Trophoblast cell (in vitro differentiated cells and primary cell): ENCODE measurements around the gene KCNA2.
A peak's percentile ranks its signal among the peaks of the same experiment; 100 is the strongest.

Source experiments
- DNase-seq, 2 donors: peaks; one replicate each; pipeline ENCODE4 v3.0.0-alpha.2; 2016
- H2AFZ ChIP-seq: 2 replicates; pipeline ENCODE4 v1.6.1; 2013; ENCODE audit warnings: low read length, moderate library complexity, mild to moderate bottlenecking; ENCODE audit not compliant: insufficient read depth, poor library complexity
- H2AK5ac ChIP-seq: 2 replicates; pipeline ENCODE4 v1.6.1; 2013; ENCODE audit warnings: mild to moderate bottlenecking, low read length
- H2BK120ac ChIP-seq: 2 replicates; pipeline ENCODE4 v1.6.1; 2013; ENCODE audit warnings: low read length, mild to moderate bottlenecking, moderate library complexity; ENCODE audit not compliant: insufficient read depth, poor library complexity
- H2BK12ac ChIP-seq: 2 replicates; pipeline ENCODE4 v1.6.1; 2013; ENCODE audit warnings: mild to moderate bottlenecking, low read length, moderate library complexity
- H2BK5ac ChIP-seq: 2 replicates; pipeline ENCODE4 v1.6.1; 2013; ENCODE audit warnings: low read length, low read depth, moderate library complexity, mild to moderate bottlenecking; ENCODE audit not compliant: poor library complexity
- H3K14ac ChIP-seq: 2 replicates; pipeline ENCODE4 v1.6.1; 2013; ENCODE audit warnings: mild to moderate bottlenecking, low read length
- H3K18ac ChIP-seq: 2 replicates; pipeline ENCODE4 v1.6.1; 2013; ENCODE audit warnings: mild to moderate bottlenecking, low read length
- H3K23ac ChIP-seq: 2 replicates; pipeline ENCODE4 v1.6.1; 2013; ENCODE audit warnings: low read length
- H3K27ac ChIP-seq: 2 replicates; pipeline ENCODE4 v1.5.1; 2013; ENCODE audit warnings: low read depth, mild to moderate bottlenecking, inconsistent platforms, low read length, moderate library complexity
- H3K27me3 ChIP-seq: 2 replicates; pipeline ENCODE4 v1.6.1; 2013; ENCODE audit warnings: inconsistent platforms, mild to moderate bottlenecking, low read length, moderate library complexity; ENCODE audit not compliant: insufficient read depth
- H3K36me3 ChIP-seq, 2 experiments: 1 replicate in 1 of 2; 2 replicates in 1 of 2; pipeline ENCODE4 v1.6.1; 2013; ENCODE audit warnings: low read length in 2 of 2, mild to moderate bottlenecking in 2 of 2, moderate library complexity in 1 of 2; ENCODE audit not compliant: insufficient read depth in 2 of 2, control insufficient read depth in 1 of 2
- H3K4ac ChIP-seq: 2 replicates; pipeline ENCODE4 v1.6.1; 2013; ENCODE audit warnings: low read depth, mild to moderate bottlenecking, low read length, moderate library complexity
- H3K4me1 ChIP-seq, 2 experiments: 1 replicate in 1 of 2; 2 replicates in 1 of 2; pipeline ENCODE4 v1.6.1; 2013; ENCODE audit warnings: low read length in 2 of 2, mild to moderate bottlenecking in 2 of 2, moderate library complexity in 1 of 2; ENCODE audit not compliant: insufficient read depth in 2 of 2, control insufficient read depth in 1 of 2
- H3K4me2 ChIP-seq: 2 replicates; pipeline ENCODE4 v1.6.1; 2013; ENCODE audit warnings: inconsistent platforms, mild to moderate bottlenecking, low read length, moderate library complexity
- H3K4me3 ChIP-seq: 2 replicates; pipeline ENCODE4 v1.5.1; 2013; ENCODE audit warnings: mild to moderate bottlenecking, low read depth, low read length, inconsistent platforms
- H3K79me1 ChIP-seq: one replicate; pipeline ENCODE4 v1.6.1; 2013; ENCODE audit warnings: low read length
- H3K79me2 ChIP-seq: 2 replicates; pipeline ENCODE4 v1.6.1; 2013; ENCODE audit warnings: low read length, mild to moderate bottlenecking; ENCODE audit not compliant: control insufficient read depth, insufficient read depth, poor library complexity
- H3K9ac ChIP-seq: 2 replicates; pipeline ENCODE4 v1.6.1; 2013; ENCODE audit warnings: mild to moderate bottlenecking, low read length
- H3K9me3 ChIP-seq: 2 replicates; pipeline ENCODE4 v1.6.1; 2013; ENCODE audit warnings: low read depth, mild to moderate bottlenecking, control low read depth, inconsistent platforms, low read length; ENCODE audit not compliant: insufficient read depth
- H4K12ac ChIP-seq: 2 replicates; pipeline ENCODE4 v1.6.1; 2013; ENCODE audit warnings: low read depth, mild to moderate bottlenecking, low read length, moderate library complexity
- H4K8ac ChIP-seq: 2 replicates; pipeline ENCODE4 v1.6.1; 2013; ENCODE audit warnings: low read depth, mild to moderate bottlenecking, low read length, moderate library complexity
- H4K91ac ChIP-seq: one replicate; pipeline ENCODE4 v1.6.1; 2013; ENCODE audit warnings: low read depth, mild to moderate bottlenecking, low read length, moderate library complexity
- WGBS: extraction: QIAGEN DNeasy Blood & Tissue Kit; methylation state at CpG from one replicate; pipeline ENCODE4 v1.1.7; 2013; ENCODE audit warnings: missing lambda C conversion rate; ENCODE audit not compliant: insufficient read length, insufficient coverage; ENCODE audit errors: extremely low coverage; 5-methylcytosine and 5-hydroxymethylcytosine counted together

The KCNA2 gene

GRCh38 chr1:110604586-110605148 lies 1.5 kb downstream of the KCNA2 start:
- Histone ChIP-seq H3K4me2 (no peak overlapping the region), H4K12ac (no peak overlapping the region), H3K23ac (no peak overlapping the region), H3K36me3 (no peaks in the 10 kb centered on the region), H3K9ac (no peak overlapping the region), H2AK5ac (no peak overlapping the region), H2AFZ (no peak overlapping the region), H4K91ac (no peak overlapping the region), H3K4me3 (peak overlapping the region; percentile 26), H2BK5ac (no peak overlapping the region), H3K79me1 (no peaks in the 10 kb centered on the region), H3K9me3 (no peaks in the 10 kb centered on the region), H3K27ac (no peak overlapping the region), H3K79me2 (no peaks in the 10 kb centered on the region), H4K8ac (no peak overlapping the region), H3K4ac (no peak overlapping the region), H3K14ac (no peak overlapping the region), H3K27me3 (peaks cover 51% of the 10 kb centered on the region), H2BK12ac (no peak overlapping the region), H3K18ac (no peak overlapping the region), H2BK120ac (no peak overlapping the region), H3K4me1 (peaks cover 12 to 15% of the 10 kb centered on the region in 2 experiments)
- no peak for DNase-seq
- WGBS = no CpG with 5 or more reads among the region's 9 CpGs

GRCh38 chr1:110603058-110603457 lies 3.1 kb downstream of the KCNA2 start:
- H3K36me3 ChIP-seq = no peaks in the 10 kb centered on the region
- no peak overlapping the region for H2AFZ ChIP-seq
- H2BK5ac ChIP-seq = no peak overlapping the region
- H3K4me3 ChIP-seq = no peak overlapping the region
- H3K4me2 ChIP-seq = no peak overlapping the region
- H2BK120ac ChIP-seq = no peak overlapping the region
- no peaks in the 10 kb centered on the region for H3K79me2 ChIP-seq
- peaks cover 38% of the 10 kb centered on the region for H3K27me3 ChIP-seq
- no peak overlapping the region for H4K12ac ChIP-seq
- H4K8ac ChIP-seq = no peak overlapping the region
- H4K91ac ChIP-seq = no peak overlapping the region
- no peak overlapping the region for H2AK5ac ChIP-seq
- peaks cover 12 to 15% of the 10 kb centered on the region in 2 experiments for H3K4me1 ChIP-seq
- no peak for DNase-seq
- no peak overlapping the region for H3K18ac ChIP-seq
- WGBS = no CpG with 5 or more reads among the region's 3 CpGs
- H3K14ac ChIP-seq = no peak overlapping the region
- no peak overlapping the region for H3K23ac ChIP-seq
- H3K9ac ChIP-seq = no peak overlapping the region
- H3K4ac ChIP-seq = no peak overlapping the region
- no peaks in the 10 kb centered on the region for H3K79me1 ChIP-seq
- H2BK12ac ChIP-seq = no peak overlapping the region
- no peaks in the 10 kb centered on the region for H3K9me3 ChIP-seq
- no peak overlapping the region for H3K27ac ChIP-seq

DNA sequence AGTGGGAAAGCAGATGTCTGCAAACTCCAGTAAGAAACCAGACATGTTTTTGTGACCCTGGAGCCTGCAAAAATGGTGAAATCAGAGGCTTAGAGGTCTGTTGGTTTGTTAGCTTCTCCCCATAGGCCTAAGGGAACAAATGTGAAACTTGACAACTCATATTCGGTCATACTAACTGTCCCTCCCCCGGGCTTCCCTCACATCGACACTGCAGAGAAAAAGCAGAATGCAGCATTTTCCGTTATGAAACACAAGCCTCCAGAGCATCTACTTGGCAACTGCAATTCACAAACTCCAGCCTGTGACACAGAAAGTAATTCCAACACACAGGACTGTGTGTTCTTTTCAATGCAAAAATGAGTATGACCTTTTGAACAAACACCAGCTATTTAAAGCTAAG lies 3.7 kb downstream of the KCNA2 start:
- Histone ChIP-seq H2AK5ac (no peak overlapping the region), H2BK12ac (no peak overlapping the region), H3K36me3 (no peaks in the 10 kb centered on the region), H3K27ac (no peak overlapping the region), H3K27me3 (peaks cover 32% of the 10 kb centered on the region), H3K4ac (no peak overlapping the region), H3K14ac (no peak overlapping the region), H3K4me2 (no peak overlapping the region), H3K9me3 (peaks cover under 1% of the 10 kb centered on the region), H4K8ac (no peak overlapping the region), H4K91ac (no peak overlapping the region), H2AFZ (no peak overlapping the region), H2BK120ac (no peak overlapping the region), H3K4me1 (peaks cover 12 to 15% of the 10 kb centered on the region in 2 experiments), H3K79me1 (no peaks in the 10 kb centered on the region), H3K23ac (no peak overlapping the region), H2BK5ac (no peak overlapping the region), H3K18ac (no peak overlapping the region), H3K79me2 (no peaks in the 10 kb centered on the region), H3K4me3 (no peak overlapping the region), H4K12ac (no peak overlapping the region), H3K9ac (no peak overlapping the region)
- WGBS = no CpG with 5 or more reads among the region's 4 CpGs
- DNase-seq = no peak

- no CpG with 5 or more reads among the region's 5 CpGs for WGBS
Observed at GRCh38 chr1:110601332-110601731, 4.8 kb downstream of the KCNA2 start.

More at GRCh38 chr1:110601332-110601731, 4.8 kb downstream of the KCNA2 start:
- Histone ChIP-seq H3K14ac (no peak overlapping the region), H3K23ac (no peak overlapping the region), H3K79me1 (no peaks in the 10 kb centered on the region), H2BK120ac (no peak overlapping the region), H3K9ac (no peak overlapping the region), H2AFZ (no peak overlapping the region), H3K27me3 (peaks cover 21% of the 10 kb centered on the region), H3K36me3 (no peaks in the 10 kb centered on the region), H4K12ac (no peak overlapping the region), H2BK12ac (no peak overlapping the region), H3K9me3 (peaks cover 2% of the 10 kb centered on the region), H3K79me2 (no peaks in the 10 kb centered on the region), H3K4ac (no peak overlapping the region), H3K18ac (no peak overlapping the region), H3K4me3 (no peak overlapping the region), H3K4me1 (peaks cover 6 to 7% of the 10 kb centered on the region in 2 experiments), H3K4me2 (no peak overlapping the region), H3K27ac (no peak overlapping the region), H2AK5ac (no peak overlapping the region), H4K91ac (no peak overlapping the region), H4K8ac (no peak overlapping the region), H2BK5ac (no peak overlapping the region)
- no peak for DNase-seq
